ENCODE measurements around the gene UBAC1. TPM values are rescaled to one million over a fixed set of nuclear protein-coding genes. Genes with fewer than 3 reads are reported as not detected.

Gene UBAC1
- total and polyA plus RNA-seq, 10 of the 15 experiments (the other 5 are each of a cell fraction or from before 2014, with no cell fraction given), result 16.7 to 54.6 (median 38.5) TPM

- ChIA-PET CTCF (interaction anchor here (1.0 to 1.5 kb wide), 3 partner anchors 34 to 63 kb away, joined by 3 to 4 read pairs (median 3); no protein-coding TSS in a partner anchor), POLR2A (interaction anchor here (0.6 kb wide), 1 partner anchor 18 kb away, joined by 3 read pairs; the partner anchor contains the start of gene CAMSAP1), RAD21 (ENCODE audit: unreplicated experiment) (no interaction called here), SMC1A (ENCODE audit: uncharacterized antibody, unreplicated experiment) (interaction anchor here (0.7 kb wide), 1 partner anchor 1154 kb away, joined by 4 read pairs; no protein-coding TSS in a partner anchor)
- 0 out of 2 replicates have a peak overlapping the region, but pooled peaks have one; percentile 33 for H3K4me2 ChIP-seq (ENCODE audit: control insufficient read depth, insufficient read depth)
- peaks cover 0 to 2% of the 10 kb centered on the region in 2 experiments; a peak in 3 of 4 replicates for H3K36me3 ChIP-seq (ENCODE audit: control insufficient read depth in 2 of 2, insufficient read depth in 2 of 2, low read length in 1 of 2)
- no peak overlapping the region for H2AFZ ChIP-seq (ENCODE audit: control insufficient read depth, low read depth, low read length)
- no peak for FAIRE-seq
- intact Hi-C loops (cut with micrococcal nuclease; ENCODE audit: unreplicated experiment) (no loop called here), in situ Hi-C loops (cut with MboI) (no loop called here)
- no peaks in the 10 kb centered on the region for H3K27me3 ChIP-seq (replicated peaks in 1 of 2; ENCODE audit: control insufficient read depth in 2 of 2, insufficient read depth in 2 of 2, low read length in 1 of 2)
- 36% methylated on average over 19 of the region's 19 CpGs for WGBS (ENCODE audit: insufficient coverage, insufficient replicate concordance, low lambda C conversion rate, missing lambda C conversion rate)
- DNase-seq (ENCODE audit: low read depth, low spot score), result no peak
- H3K9me3 ChIP-seq (replicated peaks; ENCODE audit: control insufficient read depth, insufficient read depth, low read length), result no peaks in the 10 kb centered on the region
- no peaks in the 10 kb centered on the region for H4K20me1 ChIP-seq (ENCODE audit: control insufficient read depth, insufficient read depth)
- peak; percentile 40 for ATAC-seq
- no peak overlapping the region for H3K9ac ChIP-seq (ENCODE audit: control insufficient read depth, insufficient read depth, low read length)
- BruUV-seq (replicated peaks), result no TSS peak
- peak overlapping the region; percentile 24; the same call in 1 of the 2 replicates for H3K27ac ChIP-seq (ENCODE audit: control insufficient read depth, insufficient read depth)
- H3K4me1 ChIP-seq (ENCODE audit: control insufficient read depth, insufficient read depth, low read length), result peaks cover 22% of the 10 kb centered on the region
- no peaks in the 10 kb centered on the region for H3K79me2 ChIP-seq (ENCODE audit: control insufficient read depth, insufficient read depth, low read length)
- no peak for TF ChIP-seq EP300 (IDR thresholded peaks at IDR 0.05; ENCODE audit: borderline replicate concordance in 1 of 2, control insufficient read depth in 1 of 2, low read depth in 2 of 2, low read length in 2 of 2)
- TF ChIP-seq CHD4 (IDR thresholded peaks at IDR 0.05), result no peak
- TF ChIP-seq BCL3 (IDR thresholded peaks at IDR 0.05; ENCODE audit: borderline replicate concordance, insufficient read depth, low read depth, low read length, poor library complexity, severe bottlenecking), result no peak
- TF ChIP-seq BHLHE40 (IDR thresholded peaks at IDR 0.05; ENCODE audit: borderline replicate concordance in 1 of 2, low read depth in 2 of 2, low read length in 1 of 2), result no peak
- TF ChIP-seq TCF3 (IDR thresholded peaks at IDR 0.05; ENCODE audit: borderline replicate concordance, insufficient read depth, low read depth, low read length), result 0 out of 2 replicates have a peak, but pooled peaks have one; percentile 38
- peak; percentile 47; the same call in 1 of the 2 replicates for TF ChIP-seq EED (IDR thresholded peaks at IDR 0.05; ENCODE audit: low read depth)
- TF ChIP-seq RFX5 (IDR thresholded peaks at IDR 0.05; ENCODE audit: low read depth, low read length), result no peak
- no peak for TF ChIP-seq NFIC (IDR thresholded peaks at IDR 0.05; ENCODE audit: low read depth, low read length)
- no peak for TF ChIP-seq IRF4 (IDR thresholded peaks at IDR 0.05; ENCODE audit: low read depth, low read length)
- TF ChIP-seq NFXL1 (IDR thresholded peaks at IDR 0.05; ENCODE audit: borderline replicate concordance), result no peak
- no peak for TF ChIP-seq TBL1XR1 (IDR thresholded peaks at IDR 0.05; ENCODE audit: low read depth, low read length)
- TF ChIP-seq, protein P1, sequence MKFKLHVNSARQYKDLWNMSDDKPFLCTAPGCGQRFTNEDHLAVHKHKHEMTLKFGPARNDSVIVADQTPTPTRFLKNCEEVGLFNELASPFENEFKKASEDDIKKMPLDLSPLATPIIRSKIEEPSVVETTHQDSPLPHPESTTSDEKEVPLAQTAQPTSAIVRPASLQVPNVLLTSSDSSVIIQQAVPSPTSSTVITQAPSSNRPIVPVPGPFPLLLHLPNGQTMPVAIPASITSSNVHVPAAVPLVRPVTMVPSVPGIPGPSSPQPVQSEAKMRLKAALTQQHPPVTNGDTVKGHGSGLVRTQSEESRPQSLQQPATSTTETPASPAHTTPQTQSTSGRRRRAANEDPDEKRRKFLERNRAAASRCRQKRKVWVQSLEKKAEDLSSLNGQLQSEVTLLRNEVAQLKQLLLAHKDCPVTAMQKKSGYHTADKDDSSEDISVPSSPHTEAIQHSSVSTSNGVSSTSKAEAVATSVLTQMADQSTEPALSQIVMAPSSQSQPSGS (IDR thresholded peaks at IDR 0.05; ENCODE audit: low read length), result no peak
- peak in 1 of 2 experiments; percentile 84; a peak in 2 of 3 replicates for TF ChIP-seq EGR1 (IDR thresholded peaks at IDR 0.05; ENCODE audit: borderline replicate concordance in 1 of 2, low read depth in 2 of 2, low read length in 2 of 2)
- TF ChIP-seq SMARCA5 (IDR thresholded peaks at IDR 0.05), result no peak
- no peak for TF ChIP-seq BACH1 (IDR thresholded peaks at IDR 0.05; ENCODE audit: borderline replicate concordance)
- no peak for TF ChIP-seq TCF7 (IDR thresholded peaks at IDR 0.05; ENCODE audit: borderline replicate concordance)
- TF ChIP-seq SUZ12 (IDR thresholded peaks at IDR 0.05; ENCODE audit: unreplicated experiment), result no peak
- TF ChIP-seq, protein P2, sequence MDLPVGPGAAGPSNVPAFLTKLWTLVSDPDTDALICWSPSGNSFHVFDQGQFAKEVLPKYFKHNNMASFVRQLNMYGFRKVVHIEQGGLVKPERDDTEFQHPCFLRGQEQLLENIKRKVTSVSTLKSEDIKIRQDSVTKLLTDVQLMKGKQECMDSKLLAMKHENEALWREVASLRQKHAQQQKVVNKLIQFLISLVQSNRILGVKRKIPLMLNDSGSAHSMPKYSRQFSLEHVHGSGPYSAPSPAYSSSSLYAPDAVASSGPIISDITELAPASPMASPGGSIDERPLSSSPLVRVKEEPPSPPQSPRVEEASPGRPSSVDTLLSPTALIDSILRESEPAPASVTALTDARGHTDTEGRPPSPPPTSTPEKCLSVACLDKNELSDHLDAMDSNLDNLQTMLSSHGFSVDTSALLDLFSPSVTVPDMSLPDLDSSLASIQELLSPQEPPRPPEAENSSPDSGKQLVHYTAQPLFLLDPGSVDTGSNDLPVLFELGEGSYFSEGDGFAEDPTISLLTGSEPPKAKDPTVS (IDR thresholded peaks at IDR 0.05; ENCODE audit: low read depth, low read length), result no peak
- H3K4me3 ChIP-seq, result no peak overlapping the region
Measured at GRCh38 chr9:135925496-135926133, 35.6 kb downstream of the UBAC1 start.
